ENCODE measurements around the gene LDLR.
"Not testable (repeated sequence)": the region's sequence is repeated elsewhere in the genome, so short reads cannot be mapped to it uniquely, and the experiment has no call there.

LDLR gene

GRCh38 chr19:11088506-11089253 lies 583 bp upstream of the LDLR start:
- peak overlapping the region; percentile 98 for H3K27ac ChIP-seq
- no peak for DNase-seq (ENCODE audit: low spot score)
- CTCF ChIA-PET = interaction anchor here (0.6 to 0.7 kb wide), 2 partner anchors 101 to 392 kb away, joined by 3 read pairs; partner anchors contain the start of gene ELAVL3
- TF ChIP-seq, protein P1, sequence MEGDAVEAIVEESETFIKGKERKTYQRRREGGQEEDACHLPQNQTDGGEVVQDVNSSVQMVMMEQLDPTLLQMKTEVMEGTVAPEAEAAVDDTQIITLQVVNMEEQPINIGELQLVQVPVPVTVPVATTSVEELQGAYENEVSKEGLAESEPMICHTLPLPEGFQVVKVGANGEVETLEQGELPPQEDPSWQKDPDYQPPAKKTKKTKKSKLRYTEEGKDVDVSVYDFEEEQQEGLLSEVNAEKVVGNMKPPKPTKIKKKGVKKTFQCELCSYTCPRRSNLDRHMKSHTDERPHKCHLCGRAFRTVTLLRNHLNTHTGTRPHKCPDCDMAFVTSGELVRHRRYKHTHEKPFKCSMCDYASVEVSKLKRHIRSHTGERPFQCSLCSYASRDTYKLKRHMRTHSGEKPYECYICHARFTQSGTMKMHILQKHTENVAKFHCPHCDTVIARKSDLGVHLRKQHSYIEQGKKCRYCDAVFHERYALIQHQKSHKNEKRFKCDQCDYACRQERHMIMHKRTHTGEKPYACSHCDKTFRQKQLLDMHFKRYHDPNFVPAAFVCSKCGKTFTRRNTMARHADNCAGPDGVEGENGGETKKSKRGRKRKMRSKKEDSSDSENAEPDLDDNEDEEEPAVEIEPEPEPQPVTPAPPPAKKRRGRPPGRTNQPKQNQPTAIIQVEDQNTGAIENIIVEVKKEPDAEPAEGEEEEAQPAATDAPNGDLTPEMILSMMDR (conservative IDR thresholded peaks at IDR 0.05; ENCODE audit: low read depth) = no peak
- POLR2A ChIA-PET (ENCODE audit: low non-redundant PET) = no interaction called here

GRCh38 chr19:11090014-11090263 lies 676 bp downstream of the LDLR start:
- peak overlapping the region; percentile 98 for H3K27ac ChIP-seq
- POLR2A ChIA-PET (ENCODE audit: low non-redundant PET); DNase-seq (ENCODE audit: low spot score): not testable (repeated sequence)
- CTCF ChIA-PET = interaction anchor here (0.6 to 1.9 kb wide), 2 partner anchors 54 to 657 kb away, joined by 3 to 12 read pairs; no protein-coding TSS in a partner anchor

- CTCF ChIA-PET = interaction anchor here (0.6 to 1.9 kb wide), 2 partner anchors 54 to 657 kb away, joined by 3 to 12 read pairs; no protein-coding TSS in a partner anchor
- POLR2A ChIA-PET (ENCODE audit: low non-redundant PET) = interaction anchor here (0.7 kb wide), 1 partner anchor 54 kb away, joined by 3 read pairs; no protein-coding TSS in a partner anchor
- TF ChIP-seq, protein P1 (conservative IDR thresholded peaks at IDR 0.05; ENCODE audit: low read depth) = no peak
- peak; percentile 90 for DNase-seq (ENCODE audit: low spot score)
- H3K27ac ChIP-seq = peak overlapping the region; percentile 98
These were observed 1.2 kb downstream of the LDLR start for GRCh38 chr19:11090264-11090996.

DNA sequence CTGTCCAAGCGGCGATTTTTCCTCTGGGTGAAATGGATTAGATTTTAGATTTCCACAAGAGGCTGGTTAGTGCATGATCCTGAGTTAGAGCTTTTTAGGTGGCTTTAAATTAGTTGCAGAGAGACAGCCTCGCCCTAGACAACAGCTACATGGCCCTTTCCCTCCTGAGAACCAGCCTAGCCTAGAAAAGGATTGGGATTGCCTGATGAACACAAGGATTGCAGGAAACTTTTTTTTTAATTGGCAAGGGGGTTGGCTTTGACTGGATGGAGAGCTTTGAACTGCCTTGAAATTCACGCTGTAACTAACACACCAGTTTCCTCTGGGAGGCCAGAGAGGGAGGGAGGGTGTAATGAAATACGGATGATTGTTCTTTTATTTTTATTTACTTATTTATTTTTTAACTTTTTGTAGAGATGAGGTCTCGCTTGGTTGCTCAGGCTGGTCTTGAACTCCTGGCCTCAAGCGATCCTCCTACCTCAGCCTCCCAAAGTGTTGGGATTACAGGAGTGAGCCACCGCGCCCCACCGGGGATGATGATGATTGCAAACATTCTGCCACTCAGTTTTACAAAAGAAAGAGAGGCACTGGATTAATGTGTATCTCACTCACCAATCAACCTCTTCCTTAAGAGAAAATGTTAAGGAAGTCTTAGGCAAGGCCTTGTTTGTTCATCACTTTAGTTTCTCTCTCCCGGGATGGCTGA lies 1.9 kb downstream of the LDLR start:
- CTCF ChIA-PET = interaction anchor here (1.9 kb wide), 1 partner anchor 55 kb away, joined by 12 read pairs; no protein-coding TSS in a partner anchor
- DNase-seq (ENCODE audit: low spot score) = no peak
- POLR2A ChIA-PET (ENCODE audit: low non-redundant PET) = interaction anchor here (0.7 kb wide), 1 partner anchor 55 kb away, joined by 3 read pairs; no protein-coding TSS in a partner anchor
- peak overlapping the region; percentile 98 for H3K27ac ChIP-seq
- TF ChIP-seq, protein P1 (conservative IDR thresholded peaks at IDR 0.05; ENCODE audit: low read depth) = no peak

GRCh38 chr19:11091703-11092153 lies 2.5 kb downstream of the LDLR start:
- peak overlapping the region; percentile 98 for H3K27ac ChIP-seq
- POLR2A ChIA-PET (ENCODE audit: low non-redundant PET) = no interaction called here
- CTCF ChIA-PET = no interaction called here
- peak; percentile 79 for DNase-seq (ENCODE audit: low spot score)
- TF ChIP-seq, protein P1 (conservative IDR thresholded peaks at IDR 0.05; ENCODE audit: low read depth) = no peak

DNA sequence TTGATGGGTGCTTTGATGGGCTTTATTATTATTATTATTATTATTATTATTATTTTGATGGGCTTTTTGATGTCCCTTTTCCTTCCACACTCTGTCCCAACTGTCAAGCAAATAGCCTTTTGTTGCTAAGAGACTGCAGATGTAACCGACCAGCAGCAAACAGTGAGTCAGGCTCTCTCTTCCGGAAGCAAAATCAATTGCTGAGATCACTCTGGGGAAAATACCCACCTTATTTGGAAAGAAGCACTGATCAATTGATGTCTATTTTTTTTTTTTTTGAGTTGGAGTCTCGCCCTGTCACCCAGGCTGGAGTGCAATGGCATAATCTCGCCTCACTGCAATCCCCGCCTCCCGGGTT lies 2.9 kb downstream of the LDLR start:
- TF ChIP-seq, protein P1 (conservative IDR thresholded peaks at IDR 0.05; ENCODE audit: low read depth) = no peak
- DNase-seq (ENCODE audit: low spot score) = no peak
- CTCF ChIA-PET = no interaction called here
- peak overlapping the region; percentile 98 for H3K27ac ChIP-seq
- POLR2A ChIA-PET (ENCODE audit: low non-redundant PET) = no interaction called here

All from RWPE1 (cell line).